NCI-H226 (cell line): ENCODE measurements around the gene CELF4.
A peak's percentile ranks its signal among the peaks of the same experiment; 100 is the strongest.

Source experiments
- DNase-seq: peaks from one replicate; pipeline ENCODE4 v3.0.0-alpha.2; 2015

The CELF4 gene

GRCh38 chr18:37565101-37565976 lies at the start of gene CELF4:
Gene CELF4 (minus strand): TSS chr18:37565798.
- no peak for DNase-seq

DNA sequence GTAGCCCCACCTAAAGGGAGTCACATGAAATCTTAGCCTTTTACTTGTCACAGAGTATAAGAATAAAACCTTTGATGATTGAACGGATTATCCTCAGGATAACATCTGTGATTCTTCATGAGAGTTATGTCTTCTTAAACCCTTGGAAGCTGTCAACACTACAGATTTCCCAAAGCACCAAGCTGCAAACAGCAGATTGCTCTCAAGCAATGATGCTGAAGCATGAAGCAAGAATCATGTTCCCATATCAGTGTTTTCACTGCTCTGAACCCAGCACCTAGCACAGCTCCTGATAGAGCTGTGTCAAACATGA lies 47.6 kb upstream of the CELF4 start:
- DNase-seq, result no peak

- no peak for DNase-seq
These were observed 47.1 kb upstream of the CELF4 start for GRCh38 chr18:37612524-37613252.

- peak; percentile 2 for DNase-seq
These were observed 46.1 kb upstream of the CELF4 start for GRCh38 chr18:37611614-37612279.

GRCh38 chr18:37608876-37609275 lies 43.3 kb upstream of the CELF4 start:
- DNase-seq, result no peak

DNA sequence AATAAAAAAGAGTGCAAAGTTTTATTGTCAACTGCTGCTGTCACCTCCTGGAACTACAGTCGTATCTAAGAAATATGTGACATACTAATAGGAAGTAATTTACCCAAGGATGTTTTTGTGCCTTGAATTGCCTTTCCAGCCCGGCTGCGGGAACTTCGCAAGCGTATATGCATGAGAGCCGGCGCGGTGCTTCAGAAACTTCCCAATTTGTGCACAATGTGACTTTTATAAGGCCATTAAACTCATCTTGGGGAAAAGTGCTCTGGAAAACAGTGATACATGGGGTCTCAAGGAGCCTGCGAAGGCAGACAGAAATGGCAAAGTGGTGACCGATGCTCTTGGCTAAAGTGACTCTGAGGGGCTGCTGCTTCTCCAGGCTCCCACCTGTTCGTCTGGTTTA lies 41.7 kb upstream of the CELF4 start:
- DNase-seq, result no peak

GRCh38 chr18:37604032-37604431 lies 38.4 kb upstream of the CELF4 start:
- DNase-seq, result no peak

GRCh38 chr18:37598966-37599896 lies 33.6 kb upstream of the CELF4 start:
- DNase-seq, result no peak

DNA sequence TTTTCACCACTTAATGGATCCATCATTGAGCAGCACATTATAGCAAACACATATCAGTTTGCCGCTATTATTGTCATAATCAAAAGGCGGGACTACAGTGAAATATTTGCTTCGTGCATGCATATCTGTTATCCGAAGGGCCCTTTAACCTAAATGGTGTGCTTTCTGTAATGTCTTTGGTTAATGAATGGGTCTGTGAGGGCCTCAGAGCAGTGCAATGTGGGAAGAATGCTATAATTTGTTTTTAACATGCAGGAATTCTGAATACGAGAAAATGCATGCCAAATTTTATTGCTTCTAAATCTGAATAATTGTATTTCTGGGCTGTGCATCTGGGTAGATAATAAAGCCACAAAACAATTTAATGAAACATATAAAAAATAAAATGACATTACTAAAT lies 32.8 kb upstream of the CELF4 start:
- no peak for DNase-seq

DNA sequence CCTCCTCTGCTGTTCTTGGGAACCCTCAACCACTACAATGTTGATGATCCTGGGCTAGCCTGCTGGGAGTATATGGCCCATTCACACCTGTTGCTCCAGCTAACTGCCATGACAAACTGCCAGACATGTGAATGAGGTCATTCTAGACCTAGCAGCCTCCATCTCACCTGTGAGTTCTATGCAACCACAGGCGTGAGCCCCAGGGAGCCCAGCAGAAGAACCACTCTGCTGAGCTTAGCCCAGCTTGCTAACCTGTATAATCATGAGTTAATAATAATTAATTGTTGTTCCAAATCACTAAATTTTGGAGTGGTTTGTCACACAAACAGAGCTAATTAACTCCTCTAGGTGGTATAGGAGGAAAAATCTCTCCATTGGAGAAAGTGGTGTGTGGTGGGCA lies 24.7 kb upstream of the CELF4 start:
- no peak for DNase-seq

DNA sequence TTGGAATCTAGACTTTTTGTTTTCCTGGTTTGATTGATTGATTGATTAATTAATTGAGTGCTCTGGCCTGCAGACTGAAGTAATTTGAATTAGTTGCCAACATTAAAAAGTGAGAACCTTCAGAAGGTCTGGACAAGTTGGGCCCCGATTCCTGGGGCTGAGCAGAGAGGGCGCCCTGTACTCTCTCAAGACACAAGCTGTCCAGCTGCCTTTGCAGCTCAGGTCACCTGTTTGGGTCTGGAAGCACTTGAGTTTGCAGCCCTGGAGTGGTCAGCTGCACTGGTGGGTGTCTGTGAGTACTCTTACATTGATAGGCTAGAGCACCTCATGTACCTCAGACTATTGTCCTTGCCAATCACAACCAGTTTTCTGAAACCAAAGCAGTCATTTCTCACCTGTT lies 22.7 kb upstream of the CELF4 start:
- no peak for DNase-seq

DNA sequence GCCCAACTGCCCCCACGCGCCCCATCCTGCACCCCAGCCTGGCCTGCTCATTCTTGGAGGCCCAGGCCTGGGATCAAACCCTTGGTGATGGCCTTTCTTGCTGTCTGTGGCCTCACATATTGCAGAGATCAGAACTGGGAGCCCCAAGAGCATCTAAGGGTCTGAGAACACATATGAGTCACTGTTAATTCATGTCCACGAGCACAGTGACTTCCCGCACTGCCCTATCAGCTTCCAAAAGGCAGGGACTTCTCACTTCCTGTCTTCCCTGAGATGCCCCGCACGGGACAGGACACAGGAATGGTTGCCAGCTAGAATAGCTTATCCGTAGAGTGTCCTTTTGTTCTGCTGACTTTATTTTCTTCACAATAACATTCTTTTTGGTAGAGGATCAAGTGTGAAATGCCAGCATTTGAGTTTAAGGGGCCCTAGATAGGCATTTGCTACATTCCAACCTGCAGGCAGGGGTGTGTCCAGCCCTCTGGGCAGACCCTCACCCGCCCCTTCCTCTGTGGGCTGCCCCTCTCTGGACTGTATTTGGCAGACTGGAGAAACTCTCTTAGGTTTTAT lies 21.1 kb upstream of the CELF4 start:
- no peak for DNase-seq

GRCh38 chr18:37584952-37585695 lies 19.5 kb upstream of the CELF4 start:
- no peak for DNase-seq

DNA sequence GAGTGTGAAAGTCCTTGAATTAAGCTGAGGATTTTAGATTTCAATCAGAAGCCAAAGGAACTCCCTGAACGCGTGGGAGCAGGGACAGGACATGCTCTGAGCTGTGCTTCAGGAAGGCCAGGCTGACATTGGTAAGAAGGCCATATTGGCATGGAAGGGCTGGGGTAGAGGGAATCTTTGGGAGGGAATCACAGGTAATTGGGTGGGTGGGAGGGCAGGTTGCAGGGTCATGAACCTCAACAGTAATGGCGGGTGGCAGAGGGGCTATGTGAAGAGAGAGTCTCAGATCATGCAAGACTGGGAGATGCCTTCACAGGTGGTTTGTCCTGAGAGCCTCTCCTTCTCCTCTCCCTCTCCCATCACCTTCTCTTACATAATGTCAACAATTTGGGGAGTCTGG lies 18.6 kb upstream of the CELF4 start:
- DNase-seq, result no peak

GRCh38 chr18:37582261-37582660 lies 16.7 kb upstream of the CELF4 start:
- no peak for DNase-seq

- no peak for DNase-seq
These were observed 13.4 kb upstream of the CELF4 start for GRCh38 chr18:37578886-37579513.

DNA sequence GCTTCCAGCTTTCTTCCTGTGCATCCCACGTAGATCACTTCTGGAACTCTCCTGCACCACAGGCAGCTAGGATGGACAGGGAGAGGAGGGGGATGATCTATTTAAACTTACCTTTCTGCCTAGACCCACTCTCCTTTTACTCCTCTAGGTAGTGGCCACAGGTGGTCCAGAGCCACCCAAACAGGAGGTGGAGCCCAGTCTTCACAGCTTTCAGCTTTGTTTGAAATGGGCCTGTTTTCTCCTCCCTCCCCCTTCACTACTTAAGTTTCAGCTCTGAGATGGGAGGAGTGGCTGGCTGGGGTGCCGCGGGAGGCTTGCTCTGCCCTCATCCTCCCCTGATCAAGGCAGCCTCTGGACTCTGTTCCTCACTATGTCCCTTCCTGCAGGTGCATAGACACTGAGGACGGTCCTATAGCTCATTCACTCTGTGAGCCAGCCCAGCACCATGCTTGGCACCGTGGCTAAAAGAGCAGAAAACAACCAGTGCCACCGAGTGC lies 12.6 kb upstream of the CELF4 start:
- no peak for DNase-seq

DNA sequence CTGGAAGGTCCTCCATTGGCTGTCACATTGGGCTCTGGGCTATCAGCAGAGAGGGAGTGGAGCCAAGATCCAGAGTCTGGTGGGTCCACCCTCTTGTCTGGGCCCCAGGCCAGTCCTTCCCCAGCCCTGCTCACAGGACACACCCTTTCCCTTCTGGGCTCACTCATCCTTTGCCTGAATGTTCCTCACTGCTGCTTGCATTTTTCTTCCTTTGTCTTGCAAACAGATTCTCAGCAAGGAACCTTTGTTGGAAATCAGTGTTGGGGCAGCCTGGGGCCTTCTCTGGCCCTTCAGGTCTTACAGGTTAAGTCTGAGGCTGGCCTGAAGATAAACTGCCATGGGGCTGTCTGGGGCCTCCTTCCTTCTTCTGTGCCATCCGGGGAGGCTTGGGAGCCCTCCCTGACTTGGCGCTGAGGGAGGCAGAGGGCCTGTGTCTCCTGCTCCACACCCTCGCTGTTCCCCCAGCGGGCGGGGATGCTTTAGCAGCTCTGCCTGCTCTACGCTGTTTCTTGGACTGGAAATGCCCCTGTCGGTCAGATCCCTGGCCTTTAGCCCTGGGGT lies 11.5 kb upstream of the CELF4 start:
- no peak for DNase-seq

DNA sequence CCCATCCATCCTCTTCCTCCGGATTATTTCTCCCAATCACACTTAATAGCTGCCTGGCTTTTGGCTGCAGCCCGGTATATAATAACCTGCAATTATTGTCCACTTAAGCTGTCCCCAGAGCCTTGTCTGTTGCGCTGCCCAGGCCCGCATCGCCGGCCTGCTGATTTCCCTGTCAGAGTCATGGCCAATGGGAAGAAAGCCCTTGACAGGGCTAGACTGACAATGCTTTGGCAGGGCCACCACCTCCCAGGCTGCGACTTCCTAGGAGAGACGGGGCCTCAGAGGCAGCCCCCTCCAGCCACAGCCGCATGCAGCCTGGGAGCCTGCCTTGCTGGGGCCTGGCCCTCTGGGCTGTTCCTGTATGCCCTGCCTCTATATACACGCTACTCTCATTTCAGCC lies 10.0 kb upstream of the CELF4 start:
- no peak for DNase-seq

DNA sequence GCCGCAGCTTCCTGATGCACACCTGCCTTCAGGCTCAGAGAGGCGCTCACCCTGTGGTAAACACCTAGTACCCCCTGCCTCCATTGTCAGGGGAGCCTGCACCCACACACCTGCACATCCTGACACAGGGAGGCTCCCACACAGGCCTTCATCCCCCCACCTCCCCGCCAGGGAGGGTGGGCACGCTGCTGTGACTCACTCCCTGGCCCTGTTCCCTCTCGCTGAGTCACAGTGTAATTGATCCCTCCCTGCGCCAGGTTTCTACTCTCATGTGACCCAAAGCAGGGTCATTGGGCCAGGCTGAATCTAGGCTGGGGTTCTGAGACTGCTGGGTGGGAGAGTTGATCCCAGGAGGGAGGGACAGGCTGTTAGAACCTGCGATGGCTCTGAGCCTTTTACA lies 8.5 kb upstream of the CELF4 start:
- no peak for DNase-seq

GRCh38 chr18:37572736-37573135 lies 7.1 kb upstream of the CELF4 start:
- DNase-seq, result no peak
